ENCODE measurements around the gene FAM32A.
"Not testable (repeated sequence)": the region's sequence is repeated elsewhere in the genome, so short reads cannot be mapped to it uniquely, and the experiment has no call there.

Gene FAM32A

GRCh38 chr19:16164222-16164890 lies 20.9 kb upstream of the FAM32A start:
- DNase-seq = no peak

- DNase-seq = no peak
Observed at GRCh38 chr19:16166417-16166816, 18.8 kb upstream of the FAM32A start.

DNA sequence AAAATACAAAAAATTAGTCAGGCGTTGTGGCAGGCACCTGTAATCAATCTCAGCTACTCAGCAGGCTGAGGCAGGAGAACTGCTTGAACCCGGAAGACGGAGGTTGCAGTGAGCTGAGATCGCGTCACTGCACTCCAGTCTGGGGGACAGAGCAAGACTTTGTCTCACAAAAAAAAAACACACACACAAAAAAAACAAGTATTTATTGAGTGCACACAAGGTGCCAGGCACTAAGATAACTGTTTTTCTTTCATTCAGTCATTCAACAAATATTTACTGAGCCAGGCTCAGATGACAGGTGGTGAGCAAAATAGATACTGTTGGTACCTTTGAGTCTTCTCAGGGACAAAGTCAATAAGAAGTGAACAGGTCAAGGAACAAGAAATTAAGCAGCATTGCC lies 18.2 kb upstream of the FAM32A start:
- no peak for DNase-seq

DNA sequence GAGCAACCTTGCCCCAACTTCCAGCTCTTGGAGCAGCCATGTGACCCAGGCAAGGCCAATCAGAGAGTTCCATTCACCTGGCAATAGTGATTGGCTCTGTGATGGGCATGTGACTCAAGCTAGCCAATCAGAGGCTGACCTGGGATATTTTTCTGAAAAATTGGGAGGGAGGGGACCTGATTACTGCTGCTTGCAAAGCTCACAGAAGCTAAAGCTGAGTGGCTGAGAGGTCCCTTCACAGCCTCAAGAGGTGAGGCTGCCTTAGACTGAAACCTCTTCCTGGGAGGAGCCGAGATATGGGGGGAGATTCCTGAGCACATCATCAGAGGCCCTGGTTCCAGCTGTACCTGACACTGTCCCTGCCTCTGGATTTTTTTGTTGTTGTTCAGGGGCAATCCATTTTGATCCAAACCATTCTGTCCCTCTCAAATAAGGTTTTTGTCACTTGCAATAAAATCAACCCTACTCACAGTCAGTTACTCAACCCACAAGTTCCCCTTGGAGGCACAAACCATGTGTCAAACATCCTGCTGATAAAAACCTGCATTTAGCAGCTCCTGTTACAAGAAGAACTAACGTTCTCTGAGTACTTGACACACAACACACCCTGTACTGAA lies 16.6 kb upstream of the FAM32A start:
- DNase-seq = peak; percentile 85 to 87

- DNase-seq = no peak
Observed at GRCh38 chr19:16170134-16170533, 15.1 kb upstream of the FAM32A start.

DNA sequence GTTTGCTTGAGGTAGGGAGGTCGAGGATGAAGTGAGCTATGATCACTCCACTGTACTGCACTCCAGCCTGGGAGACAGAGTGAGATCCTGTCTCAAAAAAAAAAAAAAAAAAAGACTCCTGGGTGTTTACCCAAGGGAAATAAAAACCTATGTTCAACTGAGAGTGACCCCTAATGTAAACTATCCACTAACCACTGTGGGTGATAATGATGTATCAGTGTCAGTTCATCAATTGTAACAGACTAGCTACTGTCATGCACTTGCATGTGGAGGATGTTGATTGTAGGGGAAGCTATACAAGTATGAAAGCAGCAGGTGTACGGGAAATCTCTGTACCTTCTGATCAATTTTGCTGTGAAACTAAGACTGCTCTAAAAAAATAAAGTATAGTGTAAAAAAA lies 9.3 kb upstream of the FAM32A start:
- no peak for DNase-seq

- not testable (repeated sequence) for DNase-seq
Observed at GRCh38 chr19:16178866-16179265, 6.3 kb upstream of the FAM32A start.

GRCh38 chr19:16180611-16181010 lies 4.6 kb upstream of the FAM32A start:
- DNase-seq = no peak

DNA sequence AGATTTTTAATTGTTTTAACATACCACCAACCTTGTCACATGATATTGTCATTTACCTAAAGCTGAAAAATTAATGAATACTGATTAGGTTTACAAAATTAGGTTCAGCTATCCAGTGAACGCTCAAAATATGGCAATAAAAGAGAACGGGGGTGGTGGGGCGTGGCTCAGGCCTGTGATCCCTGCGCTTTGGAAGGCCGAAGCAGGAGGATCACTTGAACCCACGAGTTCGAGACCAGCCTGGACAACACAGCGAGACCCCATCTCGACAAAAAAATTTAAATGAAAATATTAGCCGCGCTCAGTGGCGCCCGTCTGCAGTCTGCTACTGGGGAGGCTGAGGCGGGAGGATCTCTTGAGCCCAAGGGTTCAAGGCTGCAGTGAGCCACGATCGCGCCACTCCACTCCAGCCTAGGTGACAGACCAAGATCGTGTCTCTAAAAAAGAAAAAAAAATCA lies 516 bp upstream of the FAM32A start:
- DNase-seq = no peak

DNA sequence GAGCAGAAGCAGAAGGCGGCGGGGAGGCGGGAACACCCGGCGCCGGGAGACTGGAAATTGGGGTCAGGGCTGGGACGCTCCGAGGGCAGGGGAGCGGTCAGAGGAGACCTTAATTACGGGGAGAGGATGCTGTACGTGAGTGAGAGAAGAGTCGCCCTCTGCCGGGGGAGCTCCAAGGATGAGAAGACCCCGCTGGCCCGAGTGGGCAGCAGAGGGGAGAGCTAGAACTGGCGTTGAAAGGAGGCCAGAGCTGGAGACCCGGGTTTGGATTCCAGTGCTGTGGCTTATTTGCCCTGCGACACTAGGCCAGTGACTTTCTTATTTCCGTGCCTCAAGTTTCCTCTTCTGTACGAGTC lies 536 bp downstream of the FAM32A start:
- DNase-seq = peak; percentile 39 to 40

DNA sequence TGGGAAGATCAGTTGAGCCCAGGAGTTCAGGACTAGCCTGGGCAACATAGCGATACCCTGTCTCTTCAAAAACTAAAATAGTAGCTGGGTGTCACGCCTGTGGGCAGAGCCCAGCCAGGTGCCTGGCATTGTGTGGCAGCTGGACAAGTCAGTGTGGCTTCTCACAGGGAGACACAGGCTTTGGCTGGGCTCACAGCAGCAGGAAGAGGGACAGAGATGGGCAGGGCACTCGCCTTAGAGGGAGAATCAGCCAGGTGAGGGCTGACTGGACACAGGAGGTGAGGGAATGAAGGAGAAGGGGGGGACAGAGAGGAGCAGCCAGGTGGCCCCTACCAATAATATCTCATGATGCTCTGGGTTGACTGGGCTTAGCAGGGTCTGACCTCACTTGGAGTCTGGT lies 3.3 kb downstream of the FAM32A start:
- no peak for DNase-seq

DNA sequence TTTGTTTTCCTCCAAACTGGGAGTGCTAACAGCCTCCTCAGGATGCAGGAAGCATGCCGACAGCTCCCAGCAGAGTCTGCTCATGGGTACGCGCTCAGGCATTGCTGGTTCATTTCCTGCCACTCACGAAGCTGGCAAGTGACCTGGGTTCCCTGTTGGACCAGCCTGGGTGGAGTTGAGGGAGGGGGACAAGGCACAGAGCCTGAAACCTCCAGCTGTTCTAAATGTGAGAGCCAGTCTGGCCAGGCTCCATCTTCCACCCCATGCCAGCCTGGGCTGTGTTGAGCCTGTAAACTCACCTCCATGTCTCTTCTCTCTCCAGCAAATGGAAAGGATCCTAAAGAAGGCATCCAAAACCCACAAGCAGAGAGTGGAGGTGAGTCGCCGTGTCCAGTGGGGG lies 5.0 kb downstream of the FAM32A start:
- no peak for DNase-seq

DNA sequence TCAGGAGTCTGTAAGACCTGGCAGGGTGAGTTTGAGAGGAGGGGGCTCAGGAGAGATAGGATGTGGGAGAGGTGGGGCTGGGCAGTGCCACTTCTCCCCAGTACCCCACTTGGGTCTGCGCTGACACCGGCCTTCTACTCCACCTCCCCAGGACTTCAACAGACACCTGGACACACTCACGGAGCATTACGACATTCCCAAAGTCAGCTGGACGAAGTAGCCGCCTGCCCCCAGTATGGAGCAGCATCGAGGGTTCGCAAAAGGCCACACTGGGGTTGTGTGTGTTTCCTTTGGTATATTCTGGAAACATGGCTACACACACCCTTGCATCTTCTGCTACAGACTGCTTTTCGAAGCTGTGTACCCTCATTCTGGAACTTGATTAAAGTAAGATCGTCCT lies 5.5 kb downstream of the FAM32A start:
- DNase-seq = no peak

DNA sequence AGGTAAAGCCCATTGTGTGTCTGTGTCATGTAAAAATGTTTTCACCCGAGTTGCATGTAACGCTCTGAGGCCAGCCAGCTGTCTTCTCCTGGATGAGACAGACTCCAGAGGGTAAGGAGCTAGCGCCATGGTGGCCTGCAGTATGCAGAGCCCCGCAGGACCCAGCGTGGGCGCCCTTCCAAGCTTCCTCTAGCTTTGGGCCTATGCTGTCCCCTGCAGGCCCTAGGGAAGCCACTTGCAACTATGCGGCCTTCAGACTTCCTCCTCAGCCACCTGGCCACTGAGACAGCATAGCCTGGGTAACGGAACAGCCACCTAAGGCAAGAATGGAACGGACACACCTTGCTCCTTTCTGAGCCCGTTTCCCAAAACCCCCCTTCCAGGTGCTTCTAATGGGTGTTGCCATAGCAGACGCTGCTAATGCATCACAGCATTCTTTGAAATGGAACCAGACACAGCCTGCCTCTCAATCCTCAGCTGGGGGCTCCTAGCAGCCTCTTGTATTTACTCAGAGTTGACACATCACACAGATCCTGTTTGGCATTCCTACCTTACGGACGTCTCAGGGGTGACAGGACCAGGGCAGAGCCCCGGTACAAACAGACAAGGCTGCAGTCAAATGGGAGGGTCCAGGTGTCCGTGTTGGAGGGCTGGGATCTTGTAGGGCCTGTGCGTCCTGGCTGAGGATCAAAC lies 6.2 kb downstream of the FAM32A start:
- no peak for DNase-seq

GRCh38 chr19:16193466-16193865 lies 8.3 kb downstream of the FAM32A start:
- DNase-seq = no peak

GRCh38 chr19:16197188-16197621 lies 12.0 kb downstream of the FAM32A start:
- DNase-seq = no peak

GRCh38 chr19:16197622-16198369 lies 12.6 kb downstream of the FAM32A start, which contains the start of gene AP1M1:
TSS of gene AP1M1 (plus strand) at chr19:16197911. CDS start at chr19:16198027, 116 bp downstream.
- peak; percentile 93 to 94 for DNase-seq

- DNase-seq = no peak
Observed at GRCh38 chr19:16198370-16198651, 13.1 kb downstream of the FAM32A start.

DNA sequence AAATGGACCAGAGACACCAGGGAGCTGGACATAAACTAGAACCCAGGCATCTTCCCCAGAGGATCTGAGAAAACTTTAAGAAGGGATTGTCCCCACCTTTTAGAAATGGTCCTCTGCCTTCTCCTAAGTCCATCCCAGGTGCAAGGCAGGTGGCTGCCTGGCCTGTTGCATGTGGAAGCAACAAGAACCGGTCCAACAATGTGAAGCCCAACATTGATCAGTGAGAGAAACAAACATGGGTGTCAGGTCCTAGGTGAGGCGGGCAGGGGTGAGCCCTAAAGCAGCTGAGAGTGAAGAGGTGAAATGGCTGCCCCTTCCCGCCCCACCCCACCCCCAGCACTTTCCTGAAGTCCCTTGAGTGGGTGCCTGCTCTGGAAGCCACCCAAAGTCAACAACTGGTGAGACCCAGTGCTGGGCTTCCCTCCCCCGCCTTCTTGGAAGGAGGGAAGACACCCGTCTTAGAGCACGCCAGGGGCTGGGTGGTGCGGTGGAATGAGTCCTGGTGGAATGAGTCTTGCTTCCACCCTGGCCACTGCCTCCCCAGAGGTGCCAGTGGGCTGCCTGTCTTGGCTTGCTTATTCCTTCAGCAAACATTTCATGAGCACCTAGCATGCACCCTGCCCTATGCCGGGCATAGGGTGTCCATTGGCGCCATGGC lies 14.2 kb downstream of the FAM32A start:
- no peak for DNase-seq

DNA sequence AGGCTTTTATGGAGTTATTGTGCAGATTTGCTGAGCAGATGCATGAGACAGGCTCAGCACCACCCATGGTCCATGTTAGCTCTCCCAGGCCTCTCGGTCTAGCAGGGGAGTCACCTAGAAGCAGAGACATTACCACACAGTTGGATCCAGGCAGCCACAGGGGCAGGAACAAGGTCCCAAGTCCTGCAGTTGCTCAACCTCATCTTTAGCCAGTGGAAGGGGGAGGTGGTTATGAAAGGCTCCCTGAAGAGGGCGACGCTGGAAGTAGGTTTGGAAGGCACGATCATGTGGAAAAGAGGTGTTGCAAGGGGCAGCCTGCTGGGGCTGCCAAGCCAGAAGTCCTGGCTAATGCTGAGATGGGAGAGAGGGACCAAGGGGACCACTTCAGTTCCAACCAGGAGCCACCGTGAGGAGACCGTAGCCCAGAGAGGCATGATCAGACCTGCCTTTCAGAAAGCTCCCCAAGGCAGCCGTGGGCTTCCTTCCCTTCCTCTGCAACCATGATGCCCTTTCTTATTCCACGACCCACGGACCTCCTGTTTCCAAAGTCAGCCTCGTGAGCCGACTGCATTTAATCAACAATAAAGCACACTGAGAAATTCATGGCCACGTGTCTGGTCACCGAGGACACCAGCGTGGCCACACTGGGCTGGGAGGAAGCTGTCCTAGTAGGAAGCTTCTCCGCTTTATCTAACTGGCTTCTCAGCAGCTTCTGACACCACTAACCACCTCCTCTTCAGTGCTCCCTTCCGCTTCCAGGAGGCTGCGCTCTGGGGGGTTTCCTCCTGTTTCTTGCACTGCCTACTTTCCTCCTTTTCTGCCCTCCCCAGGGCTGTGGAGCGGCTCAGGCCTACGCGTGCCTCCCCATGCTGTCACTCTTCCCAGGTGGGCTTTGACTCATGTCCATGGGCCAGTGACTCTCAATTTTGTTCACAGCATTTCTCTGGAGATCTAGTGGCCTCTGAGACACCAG lies 15.1 kb downstream of the FAM32A start:
- DNase-seq = peak; percentile 72 to 74

DNA sequence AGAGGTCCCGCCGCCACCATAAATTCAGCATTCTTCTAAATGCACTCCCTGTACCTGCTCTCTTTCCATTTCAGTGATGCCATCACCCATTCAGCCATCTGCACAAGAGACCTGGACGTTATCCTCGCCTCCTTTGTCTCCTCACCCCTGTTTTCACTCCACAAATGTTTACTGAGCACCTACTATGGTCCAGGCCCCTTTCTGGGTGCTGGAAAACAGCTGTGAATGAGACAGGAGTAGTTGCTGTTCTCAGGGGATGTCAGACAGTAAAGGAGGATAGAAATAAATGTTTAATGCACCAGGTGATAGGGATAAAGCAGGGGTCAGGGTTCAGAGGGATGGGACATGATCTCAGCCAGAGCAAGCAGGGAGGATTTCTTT lies 15.8 kb downstream of the FAM32A start:
- no peak for DNase-seq
